GM19035 (cell line): Measurements from ENCODE around the gene HNRNPCL2.
"Not testable (repeated sequence)": the region's sequence is repeated elsewhere in the genome, so short reads cannot be mapped to it uniquely, and the experiment has no call there.

ENCODE experiments used
- ATAC-seq: cut with Tn5 transposase; IDR thresholded peaks from one replicate; pipeline ENCODE4 v1.9.1; 2021; ENCODE audit not compliant: unreplicated experiment

The HNRNPCL2 gene

DNA sequence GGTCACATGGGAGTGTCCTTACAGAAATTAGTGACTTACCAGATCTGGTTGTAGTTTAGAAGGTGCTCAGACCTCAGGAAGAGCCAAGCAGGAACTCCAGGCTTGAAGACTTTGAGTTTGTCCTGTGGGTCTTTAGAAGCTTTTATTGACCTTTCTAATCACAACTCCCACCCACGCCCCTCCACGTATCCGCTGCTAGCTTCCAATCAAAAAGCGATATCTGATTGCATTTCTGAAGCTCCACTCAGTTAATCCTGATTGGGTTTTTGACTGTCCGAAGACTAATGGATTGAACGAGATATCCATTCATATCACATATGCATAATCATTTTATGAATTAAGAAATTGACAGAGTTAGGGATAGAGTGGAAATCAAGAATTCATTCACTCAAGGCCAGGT lies at the start of gene HNRNPCL2:
Gene HNRNPCL2, minus strand, starts transcription at position 101 of the 400 bp plus-strand sequence. CDS start 454 bp downstream, outside the sequence.
- ATAC-seq = not testable (repeated sequence)

DNA sequence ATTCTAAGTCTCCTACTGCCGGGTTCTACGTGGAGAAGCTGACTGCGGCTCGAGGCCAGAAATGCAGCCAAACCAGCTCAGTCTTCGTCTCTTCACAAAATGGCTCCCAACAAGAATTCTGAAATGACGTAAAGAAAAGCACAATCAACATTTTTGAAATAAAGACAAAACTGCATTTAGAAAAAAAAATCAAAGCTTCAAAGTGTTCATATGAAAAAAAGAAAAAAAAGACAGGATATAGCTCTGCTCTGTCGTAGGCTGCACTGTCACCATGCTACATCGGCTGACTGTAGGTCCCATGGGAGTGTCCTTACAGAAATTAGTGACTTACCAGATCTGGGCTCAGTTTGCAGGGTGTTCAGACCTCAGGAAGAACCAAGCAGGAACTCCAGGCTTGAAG lies 48.9 kb upstream of the HNRNPCL2 start, which contains the start of gene HNRNPCL4:
Gene HNRNPCL4, minus strand, starts transcription at position 101 of the 400 bp plus-strand sequence. CDS start 164 bp downstream, outside the sequence.
- ATAC-seq = not testable (repeated sequence)

DNA sequence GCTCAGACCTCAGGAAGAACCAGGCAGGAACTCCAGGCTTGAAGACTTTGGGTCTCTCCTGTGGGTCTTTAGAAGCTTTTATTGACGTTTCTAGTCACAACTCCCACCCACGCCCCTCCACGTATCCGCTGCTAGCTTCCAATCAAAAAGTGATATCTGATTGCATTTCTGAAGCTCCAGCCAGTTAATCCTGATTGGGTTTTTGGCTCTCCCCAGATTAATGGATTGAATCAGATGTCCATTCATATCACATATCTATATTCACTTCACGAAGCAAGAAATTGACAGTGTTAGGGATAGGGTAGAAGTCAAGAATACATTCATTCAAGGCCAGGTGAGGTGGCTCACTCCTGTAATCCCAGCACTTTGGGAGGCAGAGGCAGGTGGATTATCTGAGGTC lies 39.3 kb upstream of the HNRNPCL2 start, which contains the start of gene PRAMEF26:
Gene PRAMEF26, minus strand, starts transcription at position 101 of the 400 bp plus-strand sequence. CDS start 2,914 bp downstream, outside the sequence.
- ATAC-seq = not testable (repeated sequence)

DNA sequence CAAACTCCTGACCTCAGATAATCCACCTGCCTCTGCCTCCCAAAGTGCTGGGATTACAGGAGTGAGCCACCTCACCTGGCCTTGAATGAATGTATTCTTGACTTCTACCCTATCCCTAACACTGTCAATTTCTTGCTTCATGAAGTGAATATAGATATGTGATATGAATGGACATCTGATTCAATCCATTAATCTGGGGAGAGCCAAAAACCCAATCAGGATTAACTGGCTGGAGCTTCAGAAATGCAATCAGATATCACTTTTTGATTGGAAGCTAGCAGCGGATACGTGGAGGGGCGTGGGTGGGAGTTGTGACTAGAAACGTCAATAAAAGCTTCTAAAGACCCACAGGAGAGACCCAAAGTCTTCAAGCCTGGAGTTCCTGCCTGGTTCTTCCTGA lies 46.2 kb downstream of the HNRNPCL2 start, which contains the start of gene PRAMEF25:
Gene PRAMEF25, plus strand, starts transcription at position 301 of the 400 bp plus-strand sequence. CDS start 2,920 bp downstream, outside the sequence.
- ATAC-seq = not testable (repeated sequence)
